Measurements from ENCODE around the gene COL6A2.
"Not testable (repeated sequence)": the region's sequence is repeated elsewhere in the genome, so short reads cannot be mapped to it uniquely, and the experiment has no call there.

The COL6A2 gene

GRCh38 chr21:46061063-46061462, 36.8 kb upstream of the COL6A2 start:
- no peak for DNase-seq

GRCh38 chr21:46061518-46061917, 36.4 kb upstream of the COL6A2 start:
- DNase-seq = no peak

GRCh38 chr21:46061950-46062349, 36.0 kb upstream of the COL6A2 start:
- no peak for DNase-seq

GRCh38 chr21:46062471-46063211, 35.3 kb upstream of the COL6A2 start:
- no peak for DNase-seq

- DNase-seq = no peak
Observed at GRCh38 chr21:46063227-46063626, 34.7 kb upstream of the COL6A2 start.

- DNase-seq = no peak
Observed at GRCh38 chr21:46063734-46064680, 33.9 kb upstream of the COL6A2 start.

GRCh38 chr21:46064870-46065214, 33.1 kb upstream of the COL6A2 start:
- no peak for DNase-seq

GRCh38 chr21:46065215-46065913, 32.5 kb upstream of the COL6A2 start:
- DNase-seq = no peak

GRCh38 chr21:46065914-46066551, 31.9 kb upstream of the COL6A2 start:
- no peak for DNase-seq

- DNase-seq = no peak
Observed at GRCh38 chr21:46066591-46067331, 31.2 kb upstream of the COL6A2 start.

- no peak for DNase-seq
Observed at GRCh38 chr21:46067505-46068201, 30.3 kb upstream of the COL6A2 start.

GRCh38 chr21:46068516-46069079, 29.3 kb upstream of the COL6A2 start:
- DNase-seq = no peak

GRCh38 chr21:46069166-46069565, 28.7 kb upstream of the COL6A2 start:
- DNase-seq = no peak

- DNase-seq = no peak
Observed at GRCh38 chr21:46069719-46070279, 28.1 kb upstream of the COL6A2 start.

- DNase-seq = no peak
Observed at GRCh38 chr21:46071082-46071481, 26.8 kb upstream of the COL6A2 start.

GRCh38 chr21:46076724-46077123, 21.2 kb upstream of the COL6A2 start:
- DNase-seq = not testable (repeated sequence)

GRCh38 chr21:46077674-46078101, 20.2 kb upstream of the COL6A2 start:
- DNase-seq = no peak

- no peak for DNase-seq
Observed at GRCh38 chr21:46078322-46078977, 19.5 kb upstream of the COL6A2 start.

- no peak for DNase-seq
Observed at GRCh38 chr21:46078978-46079351, 18.9 kb upstream of the COL6A2 start.

Measured in NCI-H1092 treated with DMSO at 0.1 percent for 48 hours (cell line).